Measurements from ENCODE around the gene RTN4R. TPM values are rescaled to one million over a fixed set of nuclear protein-coding genes. Genes with fewer than 3 reads are reported as not detected.

RTN4R gene
- total and polyA plus RNA-seq, 9 donors: 0.48 to 8.2 (median 1.8) TPM; not detected in 1

GRCh38 chr22:20298803-20299745, 31.0 kb upstream of the RTN4R start:
- H3K27ac ChIP-seq: no peak overlapping the region
- peak overlapping the region; percentile 52 for H3K4me3 ChIP-seq
- 2 to 3% (median 2%) methylated on average over 46 to 90 of the region's 90 CpGs for WGBS, 3 donors

GRCh38 chr22:20298110-20298802, 30.1 kb upstream of the RTN4R start:
- Histone ChIP-seq H3K27ac (no peak overlapping the region), H3K36me3 (no peaks in the 10 kb centered on the region)

More at GRCh38 chr22:20298803-20299745, 31.0 kb upstream of the RTN4R start:
- Histone ChIP-seq H3K4me1 (ENCODE audit: insufficient read depth) (peaks cover 3% of the 10 kb centered on the region), H3K9me3 (no peaks in the 10 kb centered on the region), H3K27me3 (no peaks in the 10 kb centered on the region), H3K36me3 (no peaks in the 10 kb centered on the region)
- intact Hi-C loops (cut with DNase I): no loop called here
- peak; percentile 68 to 90 (median 80) for DNase-seq
- no peak for TF ChIP-seq EP300 (IDR thresholded peaks at IDR 0.05)
- TF ChIP-seq, protein P1, sequence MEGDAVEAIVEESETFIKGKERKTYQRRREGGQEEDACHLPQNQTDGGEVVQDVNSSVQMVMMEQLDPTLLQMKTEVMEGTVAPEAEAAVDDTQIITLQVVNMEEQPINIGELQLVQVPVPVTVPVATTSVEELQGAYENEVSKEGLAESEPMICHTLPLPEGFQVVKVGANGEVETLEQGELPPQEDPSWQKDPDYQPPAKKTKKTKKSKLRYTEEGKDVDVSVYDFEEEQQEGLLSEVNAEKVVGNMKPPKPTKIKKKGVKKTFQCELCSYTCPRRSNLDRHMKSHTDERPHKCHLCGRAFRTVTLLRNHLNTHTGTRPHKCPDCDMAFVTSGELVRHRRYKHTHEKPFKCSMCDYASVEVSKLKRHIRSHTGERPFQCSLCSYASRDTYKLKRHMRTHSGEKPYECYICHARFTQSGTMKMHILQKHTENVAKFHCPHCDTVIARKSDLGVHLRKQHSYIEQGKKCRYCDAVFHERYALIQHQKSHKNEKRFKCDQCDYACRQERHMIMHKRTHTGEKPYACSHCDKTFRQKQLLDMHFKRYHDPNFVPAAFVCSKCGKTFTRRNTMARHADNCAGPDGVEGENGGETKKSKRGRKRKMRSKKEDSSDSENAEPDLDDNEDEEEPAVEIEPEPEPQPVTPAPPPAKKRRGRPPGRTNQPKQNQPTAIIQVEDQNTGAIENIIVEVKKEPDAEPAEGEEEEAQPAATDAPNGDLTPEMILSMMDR (IDR thresholded peaks at IDR 0.05): no peak
- TF ChIP-seq POLR2A (IDR thresholded peaks at IDR 0.05): no peak

GRCh38 chr22:20297414-20298109, 29.4 kb upstream of the RTN4R start:
- H3K27ac ChIP-seq: no peak overlapping the region
- no peak overlapping the region for H3K4me3 ChIP-seq
- peaks cover 3% of the 10 kb centered on the region for H3K4me1 ChIP-seq (ENCODE audit: insufficient read depth)
- no peak for DNase-seq
- 48 to 55% (median 53%) methylated on average over 9 of the region's 9 CpGs for WGBS, 3 donors
- TF ChIP-seq POLR2A (IDR thresholded peaks at IDR 0.05) (no peak), EP300 (IDR thresholded peaks at IDR 0.05) (no peak)
- TF ChIP-seq, protein P1 (IDR thresholded peaks at IDR 0.05): no peak
- intact Hi-C loops (cut with DNase I): no loop called here
- H3K9me3 ChIP-seq: no peaks in the 10 kb centered on the region
- no peaks in the 10 kb centered on the region for H3K27me3 ChIP-seq
- no peaks in the 10 kb centered on the region for H3K36me3 ChIP-seq

More at GRCh38 chr22:20298110-20298802, 30.1 kb upstream of the RTN4R start:
- TF ChIP-seq, protein P1 (IDR thresholded peaks at IDR 0.05): no peak
- no peak for TF ChIP-seq EP300 (IDR thresholded peaks at IDR 0.05)
- TF ChIP-seq POLR2A (IDR thresholded peaks at IDR 0.05): no peak
- 53 to 64% (median 54%) methylated on average over 25 of the region's 25 CpGs for WGBS, 3 donors
- H3K27me3 ChIP-seq: no peaks in the 10 kb centered on the region
- H3K9me3 ChIP-seq: no peaks in the 10 kb centered on the region
- H3K4me1 ChIP-seq (ENCODE audit: insufficient read depth): peaks cover 3% of the 10 kb centered on the region
- DNase-seq: peak in 1 of 5 donors; percentile 47
- H3K4me3 ChIP-seq: no peak overlapping the region
- intact Hi-C loops (cut with DNase I): no loop called here

GRCh38 chr22:20296598-20296997, 28.5 kb upstream of the RTN4R start:
- no peaks in the 10 kb centered on the region for H3K36me3 ChIP-seq
- no peak overlapping the region for H3K27ac ChIP-seq
- H3K4me3 ChIP-seq: no peak overlapping the region
- TF ChIP-seq EP300 (IDR thresholded peaks at IDR 0.05) (no peak), POLR2A (IDR thresholded peaks at IDR 0.05) (no peak)
- TF ChIP-seq, protein P1 (IDR thresholded peaks at IDR 0.05): no peak
- WGBS, 3 donors: 64% methylated on average over 9 of the region's 9 CpGs
- H3K9me3 ChIP-seq: no peaks in the 10 kb centered on the region
- H3K4me1 ChIP-seq (ENCODE audit: insufficient read depth): peaks cover 3% of the 10 kb centered on the region
- DNase-seq: no peak
- intact Hi-C loops (cut with DNase I): no loop called here
- no peaks in the 10 kb centered on the region for H3K27me3 ChIP-seq

Data from ovary (tissue), 9 donors.